Psoas muscle (tissue), 8 donors: ENCODE data around the gene XRN2. TPM values are rescaled to one million over a fixed set of nuclear protein-coding genes. Genes with fewer than 3 reads are reported as not detected.

Experiments used
- ATAC-seq, 4 donors: fragments of 200-7000 bp; cut with Tn5 transposase; one replicate each; pipeline ENCODE4 v1.9.1; 2020; ENCODE audit warnings: moderate library complexity in 3 of 4, mild to moderate bottlenecking in 2 of 4
- DNase-seq, 2 donors: peaks; one replicate each; pipeline ENCODE4 v3.0.0-alpha.2; 2020
- H3K27ac ChIP-seq: fragments of 200-600 bp; one replicate; pipeline ENCODE4 v1.8.0; 2022
- H3K27me3 ChIP-seq, 3 donors: fragments of 200-600 bp in 1 of 3; one replicate each; pipeline versions ENCODE4 v1.6.1 to v1.8.0; 2013 to 2022; ENCODE audit warnings: low read length in 2 of 3, mild to moderate bottlenecking in 2 of 3, moderate library complexity in 1 of 3; ENCODE audit not compliant: insufficient read depth in 3 of 3
- H3K36me3 ChIP-seq, 2 donors: fragments of 200-600 bp in 1 of 2; one replicate each; pipeline versions ENCODE4 v1.6.1 to v1.8.0; 2013 to 2022; ENCODE audit warnings: low read depth in 1 of 2, mild to moderate bottlenecking in 1 of 2, moderate library complexity in 1 of 2; ENCODE audit not compliant: insufficient read depth in 1 of 2
- H3K4me1 ChIP-seq: fragments of 200-600 bp; one replicate; pipeline ENCODE4 v1.8.0; 2022
- H3K4me3 ChIP-seq: fragments of 200-600 bp; one replicate; pipeline ENCODE4 v1.8.0; 2022; ENCODE audit warnings: mild to moderate bottlenecking
- H3K9me3 ChIP-seq: fragments of 200-600 bp; one replicate; pipeline ENCODE4 v1.8.0; 2022
- CTCF ChIP-seq: fragments of 200-600 bp; IDR thresholded peaks from one replicate; pipeline ENCODE4 v1.8.0; 2022; ENCODE audit warnings: antibody characterized with exemption
- WGBS, 3 donors: extraction: QIAGEN DNeasy Blood & Tissue Kit; methylation state at CpG; one replicate each; pipeline versions ENCODE4 v1.1.6 to v1.1.7; 2013; 5-methylcytosine and 5-hydroxymethylcytosine counted together
- intact Hi-C, 2 donors: fragments of 100-400 bp; cut with DNase I; formaldehyde crosslinking; loops; one replicate each; pipeline versions ENCODE4 v1.11.0 to v1.14.2; 2022
- polyA plus RNA-seq, 3 donors: library from polyadenylated mRNA; stranded (reverse); fragments of 200-250 nt; gene quantifications; one replicate each; pipeline ENCODE4 v1.2.3, GENCODE V29; 2013
- total RNA-seq, 4 donors: library from RNA; stranded (reverse); fragmentation: NEBNext Ultra II Directional in 2 of 4; extraction: Animal tissue kit (Norgen Biotek cat#: 25700) in 2 of 4; gene quantifications; one replicate each; pipeline versions ENCODE4 v1.2.1 to v1.2.4, GENCODE V29; 2021 to 2023
- donor health status: healthy with polysubstance abuse.
- donor health status: DM: no; HTN: no; CAD: no; lungs with moderate emphysema.
- donor health status: Bipolar disorder and iron deficiency.
- donor health status: healthy.
- donor health status: DM: yes; HTN: yes; CAD: no.
- donor health status: DM: no; HTN: no; CAD: no.
- donor health status: DM: no; HTN: no; CAD: no.
- donor health status: DM: yes; HTN: yes; CAD: no.

Gene XRN2
- total and polyA plus RNA-seq, 7 donors: 25.1 to 48.3 (median 41.0) TPM

DNA sequence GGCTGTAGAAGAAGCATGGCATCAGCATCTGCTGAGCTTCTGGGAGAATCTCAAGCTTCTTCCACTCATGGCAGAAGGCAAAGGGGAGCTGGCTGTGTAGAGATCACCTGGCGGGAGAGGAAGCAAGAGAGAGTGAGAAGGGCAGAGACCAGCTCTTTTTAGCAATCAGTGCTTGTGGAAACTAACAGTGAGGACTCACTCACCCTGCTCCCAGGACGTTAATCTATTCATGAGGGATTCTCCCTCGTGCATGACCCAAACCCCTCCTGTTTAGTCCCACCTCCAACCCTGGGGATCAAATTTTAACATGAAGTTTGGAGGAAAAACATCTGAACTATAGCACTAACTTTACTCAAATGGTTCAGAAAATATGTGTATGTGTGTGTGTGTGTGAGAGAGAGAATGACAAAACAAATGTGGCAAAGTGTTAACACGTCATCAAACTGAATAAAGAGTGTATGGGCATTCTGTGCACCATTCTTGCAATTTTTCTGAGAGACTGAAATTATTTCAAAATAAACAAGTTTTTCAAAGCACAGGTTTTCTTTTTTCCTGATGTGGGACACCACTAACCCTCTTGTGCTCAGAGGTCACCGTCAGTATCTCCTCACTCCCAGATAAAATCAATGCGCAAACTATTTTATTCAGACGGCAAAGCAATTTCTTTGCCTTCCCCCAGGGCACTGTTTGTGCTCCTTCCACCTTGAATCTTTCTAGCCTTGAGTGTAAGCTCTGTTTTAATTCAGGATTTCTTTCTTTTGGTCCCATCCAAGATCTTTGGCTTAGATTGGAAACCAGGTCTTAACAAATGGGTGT, 23.2 kb upstream of the XRN2 start:
- 55 to 63% (median 61%) methylated on average over 7 of the region's 7 CpGs for WGBS, 3 donors

DNA sequence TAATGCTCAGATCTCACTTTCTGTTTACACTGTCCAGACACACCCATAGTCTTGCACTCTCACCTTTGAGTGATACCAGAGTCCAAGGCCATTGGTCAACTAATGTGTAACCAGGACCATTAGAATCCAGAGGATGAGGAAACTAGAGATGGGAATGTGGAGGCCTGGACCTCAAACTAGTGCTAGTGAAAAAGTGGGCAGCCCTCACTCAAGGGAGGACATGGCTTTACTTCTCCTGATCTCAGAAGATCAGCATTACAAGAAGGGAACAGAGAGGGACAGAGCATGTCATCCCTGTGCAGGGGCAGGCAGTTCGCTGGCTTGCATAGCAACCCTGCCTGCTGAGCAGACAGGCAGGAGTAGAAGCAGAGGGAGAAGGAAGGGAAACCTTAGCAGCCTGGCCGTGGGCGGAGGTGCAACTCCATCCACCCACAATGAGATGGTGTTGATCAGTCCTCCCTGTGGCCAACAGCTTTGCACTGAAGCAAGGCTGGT, 22.6 kb upstream of the XRN2 start:
- H3K9me3 ChIP-seq: no peaks in the 10 kb centered on the region
- no peak overlapping the region for H3K27ac ChIP-seq
- no peak for ATAC-seq
- no peaks in the 10 kb centered on the region for H3K4me1 ChIP-seq
- no peak for TF ChIP-seq CTCF
- intact Hi-C loops: no loop called here
- H3K36me3 ChIP-seq: no peaks in the 10 kb centered on the region
- DNase-seq: no peak
- peaks cover 0 to 5% (median 2%) of the 10 kb centered on the region in 3 donors for H3K27me3 ChIP-seq
- no peak overlapping the region for H3K4me3 ChIP-seq
- WGBS, 3 donors: 68 to 80% (median 73%) methylated on average over 3 of the region's 3 CpGs

More for the DNA sequence above, 23.2 kb upstream of the XRN2 start:
- DNase-seq: no peak
- peaks cover 0 to 2% (median 0%) of the 10 kb centered on the region in 3 donors for H3K27me3 ChIP-seq
- no peak for TF ChIP-seq CTCF
- no peaks in the 10 kb centered on the region for H3K9me3 ChIP-seq
- no peak overlapping the region for H3K4me3 ChIP-seq
- intact Hi-C loops: no loop called here
- no peaks in the 10 kb centered on the region for H3K4me1 ChIP-seq
- H3K36me3 ChIP-seq: no peaks in the 10 kb centered on the region
- ATAC-seq: no peak
- H3K27ac ChIP-seq: no peak overlapping the region

DNA sequence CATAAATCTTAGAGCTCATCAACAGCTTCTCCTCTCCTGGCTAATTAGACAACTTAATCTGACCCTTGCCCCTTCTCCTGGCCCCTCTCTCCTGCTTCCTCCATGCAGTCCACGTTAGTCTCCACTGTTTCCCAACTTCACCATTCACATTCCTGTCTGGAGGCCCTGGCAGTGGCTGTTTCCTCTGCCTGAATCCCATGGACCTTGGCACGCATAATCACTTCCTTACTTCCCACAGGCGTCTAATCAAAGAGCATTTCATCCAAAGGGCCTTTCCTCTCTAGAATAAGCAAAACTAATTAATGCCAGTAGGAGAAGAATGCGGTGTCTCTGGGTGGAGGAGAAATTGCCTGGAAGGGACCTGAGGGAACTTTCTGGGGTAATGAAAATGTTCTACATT, 16.4 kb upstream of the XRN2 start:
- Histone ChIP-seq H3K27me3 (peaks cover 0 to 25% (median 0%) of the 10 kb centered on the region in 3 donors), H3K4me3 (no peak overlapping the region), H3K4me1 (no peaks in the 10 kb centered on the region), H3K36me3 (no peaks in the 10 kb centered on the region), H3K27ac (no peak overlapping the region), H3K9me3 (no peaks in the 10 kb centered on the region)
- intact Hi-C loops: no loop called here
- DNase-seq: no peak
- WGBS, 3 donors: 32 to 41% (median 37%) methylated on average over 4 of the region's 4 CpGs
- ATAC-seq: no peak
- no peak for TF ChIP-seq CTCF

DNA sequence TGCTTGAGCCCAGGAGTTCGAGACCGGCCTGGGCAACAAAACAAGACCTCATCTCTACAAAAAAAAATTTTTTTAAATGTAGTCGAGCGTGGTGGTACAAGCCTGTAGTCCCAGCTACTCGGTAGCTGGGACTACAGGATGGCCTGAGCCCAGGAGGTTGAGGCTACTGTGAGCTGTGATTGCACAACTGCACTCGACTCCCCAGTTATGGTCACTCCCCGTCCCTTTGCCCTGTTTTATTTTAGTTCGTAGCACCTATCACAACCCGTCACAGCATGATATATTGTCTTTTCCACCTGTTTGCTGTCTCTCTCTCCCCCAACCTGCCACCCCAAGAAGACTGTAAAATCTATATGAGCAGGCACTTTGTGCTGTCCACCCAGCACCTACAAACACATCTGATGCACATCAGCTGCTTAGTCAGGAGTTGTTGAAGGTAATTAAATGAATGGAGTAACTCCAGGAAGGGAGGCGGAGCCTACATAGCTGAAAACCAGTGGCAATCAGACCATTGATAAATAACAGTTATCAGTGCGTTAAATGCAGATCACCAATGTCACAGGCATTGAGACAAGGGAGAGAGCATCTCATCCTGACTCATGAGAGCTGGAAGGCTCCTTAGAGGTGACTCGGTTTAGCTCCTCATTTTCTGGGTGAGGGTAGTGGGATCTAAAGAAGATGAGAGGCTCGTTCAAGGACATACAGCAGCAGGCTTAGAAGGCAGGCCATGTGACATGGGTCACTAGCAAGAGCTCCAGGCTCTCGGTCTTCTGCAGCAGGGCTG, 14.4 kb upstream of the XRN2 start:
- no peak for TF ChIP-seq CTCF
- peaks cover 0 to 25% (median 0%) of the 10 kb centered on the region in 3 donors for H3K27me3 ChIP-seq
- no peaks in the 10 kb centered on the region for H3K9me3 ChIP-seq
- DNase-seq (no peak), ATAC-seq (no peak)
- intact Hi-C loops: no loop called here
- H3K4me1 ChIP-seq: no peaks in the 10 kb centered on the region
- H3K4me3 ChIP-seq: no peak overlapping the region
- WGBS, 3 donors: 66 to 74% (median 70%) methylated on average over 14 of the region's 14 CpGs
- H3K27ac ChIP-seq: no peak overlapping the region
- no peaks in the 10 kb centered on the region for H3K36me3 ChIP-seq
